ENCODE measurements around the gene SH2D6. TPM values are rescaled to one million over a fixed set of nuclear protein-coding genes. Genes with fewer than 3 reads are reported as not detected.
A peak's percentile ranks its signal among the peaks of the same experiment; 100 is the strongest.

SH2D6 gene
- total RNA-seq, 5 donors from 2014 or later (not counting 1 experiment from before 2014, with no cell fraction given) = 0.49 to 1.1 (median 0.60) TPM; not detected in 1

GRCh38 chr2:85430752-85431569 lies 12.4 kb downstream of the SH2D6 start:
- POLR2A ChIA-PET = no interaction called here
- Histone ChIP-seq H3K27me3 (replicated peaks in 1 of 2; ENCODE audit: control insufficient read depth in 2 of 2, extremely low read depth in 1 of 2, insufficient read depth in 2 of 2, low read length in 1 of 2) (peaks cover 0 to 3% of the 10 kb centered on the region in 2 experiments), H3K27ac (ENCODE audit: low read length) (no peak overlapping the region), H3K9me3 (no peaks in the 10 kb centered on the region), H3K4me1 (ENCODE audit: control insufficient read depth in 1 of 2, extremely low read depth in 1 of 2, insufficient read depth in 2 of 2, low read length in 2 of 2) (peaks cover 0 to 2% of the 10 kb centered on the region in 2 experiments), H3K36me3 (ENCODE audit: control insufficient read depth in 2 of 2, extremely low read depth in 1 of 2, insufficient read depth in 1 of 2, low read length in 1 of 2) (no peaks in the 10 kb centered on the region), H3K4me3 (ENCODE audit: control insufficient read depth in 1 of 2, extremely low read depth in 1 of 2, low read length in 1 of 2) (no peak overlapping the region)
- Mint-ChIP-seq H3K27me3 (no peaks in the 10 kb centered on the region), H3K27ac (no peak overlapping the region), H3K4me1 (peaks cover under 1 to 7% (median 2%) of the 10 kb centered on the region in 3 donors), H3K9me3 (no peaks in the 10 kb centered on the region), H3K36me3 (no peaks in the 10 kb centered on the region), H3K4me3 (no peak overlapping the region)
- ATAC-seq (replicated peaks in 1 of 4) (no peak), DNase-seq (no peak)
- WGBS (ENCODE audit: insufficient coverage) = 87% methylated on average over 3 of the region's 16 CpGs
- CTCF ChIA-PET = no interaction called here

GRCh38 chr2:85431570-85432205 lies 13.2 kb downstream of the SH2D6 start:
- DNase-seq (no peak), ATAC-seq (replicated peaks in 1 of 4) (no peak)
- Mint-ChIP-seq H3K36me3 (no peaks in the 10 kb centered on the region), H3K9me3 (no peaks in the 10 kb centered on the region), H3K4me1 (peaks cover 2 to 10% (median 2%) of the 10 kb centered on the region in 3 donors), H3K27ac (no peak overlapping the region), H3K4me3 (no peak overlapping the region), H3K27me3 (no peaks in the 10 kb centered on the region)
- CTCF ChIA-PET = no interaction called here
- H3K36me3 ChIP-seq (ENCODE audit: control insufficient read depth in 2 of 2, extremely low read depth in 1 of 2, insufficient read depth in 1 of 2, low read length in 1 of 2) = no peaks in the 10 kb centered on the region
- no peak overlapping the region for H3K27ac ChIP-seq (ENCODE audit: low read length)
- H3K4me1 ChIP-seq (ENCODE audit: control insufficient read depth in 1 of 2, extremely low read depth in 1 of 2, insufficient read depth in 2 of 2, low read length in 2 of 2) = peaks cover 0 to 6% of the 10 kb centered on the region in 2 experiments
- no peaks in the 10 kb centered on the region for H3K9me3 ChIP-seq
- POLR2A ChIA-PET = no interaction called here
- H3K27me3 ChIP-seq (replicated peaks in 1 of 2; ENCODE audit: control insufficient read depth in 2 of 2, extremely low read depth in 1 of 2, insufficient read depth in 2 of 2, low read length in 1 of 2) = peaks cover 0 to 3% of the 10 kb centered on the region in 2 experiments
- H3K4me3 ChIP-seq (ENCODE audit: control insufficient read depth in 1 of 2, extremely low read depth in 1 of 2, low read length in 1 of 2) = no peak overlapping the region
- WGBS (ENCODE audit: insufficient coverage) = 87% methylated on average over 4 of the region's 10 CpGs

GRCh38 chr2:85433511-85434089 lies 15.1 kb downstream of the SH2D6 start:
- H3K27me3 ChIP-seq (replicated peaks in 1 of 2; ENCODE audit: control insufficient read depth in 2 of 2, extremely low read depth in 1 of 2, insufficient read depth in 2 of 2, low read length in 1 of 2) = peaks cover 0 to 3% of the 10 kb centered on the region in 2 experiments
- CTCF ChIA-PET = no interaction called here
- POLR2A ChIA-PET = no interaction called here

GRCh38 chr2:85434696-85435095 lies 16.2 kb downstream of the SH2D6 start:
- CTCF ChIA-PET = no interaction called here
- POLR2A ChIA-PET = interaction anchor here in 1 of 2 donors (0.7 kb wide), 1 partner anchor 104 kb away, joined by 11 read pairs; the partner anchor contains the start of gene MAT2A
- Histone ChIP-seq H3K4me3 (ENCODE audit: control insufficient read depth in 1 of 2, extremely low read depth in 1 of 2, low read length in 1 of 2) (no peak overlapping the region), H3K27ac (ENCODE audit: low read length) (no peak overlapping the region), H3K9me3 (no peaks in the 10 kb centered on the region), H3K4me1 (ENCODE audit: control insufficient read depth in 1 of 2, extremely low read depth in 1 of 2, insufficient read depth in 2 of 2, low read length in 2 of 2) (peaks cover 5 to 29% of the 10 kb centered on the region in 2 experiments), H3K27me3 (replicated peaks in 1 of 2; ENCODE audit: control insufficient read depth in 2 of 2, extremely low read depth in 1 of 2, insufficient read depth in 2 of 2, low read length in 1 of 2) (peaks cover 0 to 3% of the 10 kb centered on the region in 2 experiments), H3K36me3 (ENCODE audit: control insufficient read depth in 2 of 2, extremely low read depth in 1 of 2, insufficient read depth in 1 of 2, low read length in 1 of 2) (no peaks in the 10 kb centered on the region)
- ATAC-seq (replicated peaks in 1 of 4) = no peak
- WGBS (ENCODE audit: insufficient coverage) = 82% methylated on average over 2 of the region's 8 CpGs
- Mint-ChIP-seq H3K4me1 (peaks cover 20 to 22% (median 22%) of the 10 kb centered on the region in 3 donors), H3K4me3 (no peak overlapping the region), H3K27me3 (no peaks in the 10 kb centered on the region), H3K36me3 (no peaks in the 10 kb centered on the region), H3K9me3 (no peaks in the 10 kb centered on the region), H3K27ac (no peak overlapping the region)
- DNase-seq = no peak

More at GRCh38 chr2:85433511-85434089, 15.1 kb downstream of the SH2D6 start:
- no peak overlapping the region for H3K4me3 ChIP-seq (ENCODE audit: control insufficient read depth in 1 of 2, extremely low read depth in 1 of 2, low read length in 1 of 2)
- 88% methylated on average over 6 of the region's 6 CpGs for WGBS (ENCODE audit: insufficient coverage)
- no peaks in the 10 kb centered on the region for H3K9me3 ChIP-seq
- H3K4me1 Mint-ChIP-seq = peaks cover 13 to 18% (median 14%) of the 10 kb centered on the region in 3 donors
- H3K4me3 Mint-ChIP-seq = no peak overlapping the region
- H3K4me1 ChIP-seq (ENCODE audit: control insufficient read depth in 1 of 2, extremely low read depth in 1 of 2, insufficient read depth in 2 of 2, low read length in 2 of 2) = peaks cover 4 to 21% of the 10 kb centered on the region in 2 experiments
- H3K27ac ChIP-seq (ENCODE audit: low read length) = no peak overlapping the region
- ATAC-seq (replicated peaks in 1 of 4) (no peak), DNase-seq (no peak)
- H3K36me3 Mint-ChIP-seq = no peaks in the 10 kb centered on the region
- H3K9me3 Mint-ChIP-seq = no peaks in the 10 kb centered on the region
- H3K27me3 Mint-ChIP-seq = no peaks in the 10 kb centered on the region
- no peaks in the 10 kb centered on the region for H3K36me3 ChIP-seq (ENCODE audit: control insufficient read depth in 2 of 2, extremely low read depth in 1 of 2, insufficient read depth in 1 of 2, low read length in 1 of 2)
- no peak overlapping the region for H3K27ac Mint-ChIP-seq

GRCh38 chr2:85435220-85435958 lies 16.9 kb downstream of the SH2D6 start:
- Histone ChIP-seq H3K27me3 (replicated peaks in 1 of 2; ENCODE audit: control insufficient read depth in 2 of 2, extremely low read depth in 1 of 2, insufficient read depth in 2 of 2, low read length in 1 of 2) (peaks cover 0 to 3% of the 10 kb centered on the region in 2 experiments), H3K4me3 (ENCODE audit: control insufficient read depth in 1 of 2, extremely low read depth in 1 of 2, low read length in 1 of 2) (no peak overlapping the region), H3K27ac (ENCODE audit: low read length) (no peak overlapping the region), H3K4me1 (ENCODE audit: control insufficient read depth in 1 of 2, extremely low read depth in 1 of 2, insufficient read depth in 2 of 2, low read length in 2 of 2) (peaks cover 5 to 35% of the 10 kb centered on the region in 2 experiments), H3K9me3 (no peaks in the 10 kb centered on the region), H3K36me3 (ENCODE audit: control insufficient read depth in 2 of 2, extremely low read depth in 1 of 2, insufficient read depth in 1 of 2, low read length in 1 of 2) (no peaks in the 10 kb centered on the region)
- CTCF ChIA-PET = no interaction called here
- no peak for ATAC-seq (replicated peaks in 1 of 4)
- POLR2A ChIA-PET = no interaction called here
- no peak overlapping the region for H3K4me3 Mint-ChIP-seq
- H3K9me3 Mint-ChIP-seq = no peaks in the 10 kb centered on the region
- peaks cover 24 to 27% (median 24%) of the 10 kb centered on the region in 3 donors for H3K4me1 Mint-ChIP-seq
- H3K27ac Mint-ChIP-seq = peak overlapping the region in 1 of 2 donors; percentile 44
- no peaks in the 10 kb centered on the region for H3K27me3 Mint-ChIP-seq
- H3K36me3 Mint-ChIP-seq = no peaks in the 10 kb centered on the region
- DNase-seq = no peak
- 95% methylated on average over 13 of the region's 21 CpGs for WGBS (ENCODE audit: insufficient coverage)

Data from T-cell (primary cell).